Activated CD8-positive, alpha-beta memory T cell treated with anti-CD3 and anti-CD28 coated beads for 4 hours (primary cell): ENCODE measurements around the gene GLI3.

Experiments used
- DNase-seq, 2 donors: peaks; one replicate each; pipeline ENCODE4 v3.0.0-alpha.2; 2020; ENCODE audit warnings: low read depth in 2 of 2

Gene GLI3

GRCh38 chr7:42039921-42040320, 197.1 kb downstream of the GLI3 start:
- DNase-seq, result no peak

DNA sequence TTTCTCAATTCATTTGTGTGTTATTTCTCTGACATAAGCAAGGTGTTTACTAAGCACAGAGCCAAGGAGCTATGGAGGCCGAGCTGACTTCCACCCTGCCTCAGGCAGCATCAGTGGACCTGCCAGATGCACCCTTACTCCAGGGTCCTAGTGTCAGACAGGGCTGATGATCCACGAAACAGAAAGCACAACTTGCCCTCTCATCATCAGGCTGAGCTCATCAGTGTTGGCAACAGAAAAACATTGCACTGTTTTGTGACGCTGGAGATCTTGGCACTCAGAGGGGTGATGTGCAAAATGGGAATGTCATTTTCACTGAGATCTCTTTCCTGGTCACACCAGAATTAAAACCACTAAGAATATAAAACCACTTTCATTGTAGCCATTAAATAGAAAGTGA, 201.8 kb downstream of the GLI3 start:
- no peak for DNase-seq

DNA sequence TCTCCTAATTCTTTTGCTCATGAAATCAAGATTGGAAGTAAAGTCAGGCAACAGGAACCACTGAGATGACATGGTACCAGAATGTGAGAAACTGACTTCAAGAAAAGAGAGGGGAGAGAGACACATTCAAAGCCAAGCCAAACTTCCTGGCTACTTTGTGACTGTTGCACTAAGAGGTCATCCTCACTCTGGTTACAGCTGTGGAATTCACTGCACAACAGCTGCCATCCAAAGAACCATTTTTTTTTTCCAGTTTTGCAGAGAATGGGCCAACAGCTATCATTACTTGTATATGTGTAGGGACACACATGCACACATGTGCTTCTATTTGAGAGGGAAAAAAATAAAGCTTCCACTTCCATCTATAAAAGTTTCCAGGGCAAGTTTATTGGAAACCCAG, 203.5 kb downstream of the GLI3 start:
- no peak for DNase-seq

- DNase-seq, result no peak
These were observed 207.6 kb downstream of the GLI3 start for GRCh38 chr7:42029405-42029804.

DNA sequence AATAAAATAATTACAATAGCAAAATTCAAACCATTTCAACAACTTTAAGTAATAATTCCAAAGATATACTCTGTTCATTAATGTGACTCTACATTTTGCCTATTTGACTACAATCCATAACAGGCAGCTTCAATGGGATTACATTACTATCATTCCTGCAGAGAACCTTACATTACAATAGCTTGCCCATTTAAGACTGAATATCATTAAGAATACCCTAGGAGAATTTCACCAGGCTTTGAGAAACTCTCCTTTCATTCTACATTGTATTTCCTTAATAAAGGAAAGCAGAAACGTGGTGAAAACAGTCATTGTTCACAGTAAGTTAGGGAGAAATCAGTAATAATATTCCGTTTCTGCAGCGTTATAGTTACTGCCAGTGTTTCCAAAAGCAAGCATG, 209.5 kb downstream of the GLI3 start:
- no peak for DNase-seq

DNA sequence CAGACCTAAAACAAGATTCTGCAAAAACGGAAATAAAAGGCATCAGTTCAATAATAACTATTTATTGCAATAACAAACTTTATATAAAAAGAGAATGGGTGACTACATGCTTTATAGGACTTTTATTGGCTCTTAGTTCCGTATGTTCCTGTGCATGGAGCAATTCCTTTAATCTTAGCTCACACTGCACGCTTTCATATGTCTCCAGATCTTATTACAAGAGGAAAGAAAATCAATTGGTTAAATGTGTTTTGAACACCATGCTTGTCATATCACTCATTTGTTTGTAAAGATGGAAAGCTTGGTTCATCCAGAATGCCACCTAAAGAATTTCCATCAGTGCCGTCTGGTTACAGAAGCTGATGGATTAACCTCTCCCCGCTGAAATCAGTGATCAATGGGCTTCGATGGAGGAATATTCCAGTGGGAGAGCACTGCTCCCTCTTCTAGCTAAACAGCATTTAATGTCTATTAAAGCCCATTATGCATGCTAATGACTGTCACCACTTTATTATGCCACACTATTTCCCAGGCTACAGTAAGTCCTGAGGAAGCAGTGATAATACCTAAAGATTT, 210.3 kb downstream of the GLI3 start:
- DNase-seq, result no peak

DNA sequence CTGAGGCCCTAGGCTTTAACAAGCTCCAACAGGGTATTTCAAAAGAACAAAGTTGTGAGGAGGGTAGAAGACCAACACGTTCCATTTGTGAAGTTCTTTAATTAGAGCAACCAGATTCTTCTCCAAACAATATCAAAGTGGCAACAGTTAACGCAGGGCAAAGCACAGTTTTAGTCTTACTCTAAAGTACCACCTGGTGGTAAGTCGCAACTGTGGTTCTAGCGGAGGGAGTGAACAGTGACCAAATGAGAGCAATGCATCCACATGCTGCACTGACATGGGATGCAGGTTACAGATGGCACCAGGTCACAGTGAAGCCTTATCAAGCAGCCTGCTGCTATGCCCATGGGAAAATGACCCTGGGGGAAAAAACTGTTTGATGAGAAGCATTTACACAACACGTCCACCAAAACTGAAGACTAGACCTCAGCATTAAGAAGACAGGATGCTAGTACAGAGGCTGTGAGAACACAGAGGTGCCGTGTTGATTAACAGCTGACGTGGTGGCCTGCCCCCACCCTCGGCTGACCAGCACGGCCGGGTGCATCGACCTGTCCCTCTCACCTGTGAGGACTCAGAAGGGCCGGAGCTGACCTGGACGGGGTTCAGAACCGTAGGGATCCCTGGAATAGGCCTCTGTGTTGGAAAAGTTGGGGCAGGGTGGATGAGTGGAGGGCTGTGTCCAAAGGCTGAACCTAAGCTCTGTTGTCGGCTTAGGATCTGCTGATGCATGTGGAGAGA, 211.2 kb downstream of the GLI3 start:
- no peak for DNase-seq

- no peak for DNase-seq
These were observed 212.5 kb downstream of the GLI3 start for GRCh38 chr7:42024537-42024936.

DNA sequence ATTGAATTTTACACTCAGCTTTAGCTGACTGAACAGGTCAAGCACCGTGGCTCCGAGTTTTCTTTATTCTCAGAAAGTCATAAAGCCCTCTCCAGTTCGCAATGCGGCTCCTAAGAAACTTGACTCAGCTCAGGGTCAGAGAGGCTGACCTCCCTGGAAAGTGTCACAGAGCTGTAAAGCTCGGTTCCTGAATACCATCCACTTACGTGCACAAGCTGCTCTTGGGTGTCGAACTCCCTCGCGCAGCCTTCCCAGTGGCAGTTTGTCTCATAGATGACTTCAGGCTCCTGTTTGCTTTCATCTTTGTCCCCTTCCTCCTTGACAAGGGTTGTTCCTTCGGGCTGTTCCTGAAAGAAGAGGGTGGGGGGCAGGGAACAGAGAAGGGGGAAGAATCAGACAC, 213.7 kb downstream of the GLI3 start:
- no peak for DNase-seq

DNA sequence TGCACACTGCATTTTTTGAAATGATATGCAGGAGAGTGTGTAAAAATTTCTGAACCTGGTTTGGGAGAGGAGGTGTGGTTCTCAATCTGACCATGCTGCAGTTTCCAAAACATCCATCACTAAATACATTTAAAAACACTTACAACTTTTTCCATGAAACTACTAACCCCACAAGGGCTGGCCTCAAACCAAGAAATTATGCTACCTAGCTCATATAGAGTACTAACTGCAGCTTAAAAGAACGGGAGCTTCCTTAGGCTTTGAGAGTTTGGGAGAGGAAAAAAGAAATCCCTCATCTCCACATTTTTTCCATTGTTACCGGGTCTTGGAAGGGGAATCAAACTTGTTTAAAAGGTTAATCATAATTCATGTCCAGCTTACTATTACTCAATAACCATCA, 214.2 kb downstream of the GLI3 start:
- DNase-seq, result no peak

GRCh38 chr7:42022056-42022455, 215.0 kb downstream of the GLI3 start:
- no peak for DNase-seq

DNA sequence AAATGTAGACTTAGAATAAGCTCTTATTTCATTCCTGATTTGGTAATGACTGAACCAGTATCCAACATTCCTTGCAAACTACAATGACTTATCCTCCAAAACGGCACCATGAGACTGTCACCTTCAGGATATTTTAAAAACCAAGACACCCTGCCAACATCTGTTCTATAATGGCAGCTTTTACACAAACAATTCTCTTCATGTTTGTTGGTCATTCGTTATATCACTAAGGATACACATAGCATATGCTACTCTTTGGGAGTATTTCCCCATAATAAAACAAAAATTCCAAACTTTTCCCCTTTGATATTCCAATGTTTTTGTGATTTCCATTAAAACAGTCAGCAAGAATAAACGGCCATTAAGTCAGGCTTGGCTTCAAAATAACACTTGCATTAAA, 215.4 kb downstream of the GLI3 start:
- no peak for DNase-seq

GRCh38 chr7:42020061-42020460, 216.9 kb downstream of the GLI3 start:
- DNase-seq, result no peak

DNA sequence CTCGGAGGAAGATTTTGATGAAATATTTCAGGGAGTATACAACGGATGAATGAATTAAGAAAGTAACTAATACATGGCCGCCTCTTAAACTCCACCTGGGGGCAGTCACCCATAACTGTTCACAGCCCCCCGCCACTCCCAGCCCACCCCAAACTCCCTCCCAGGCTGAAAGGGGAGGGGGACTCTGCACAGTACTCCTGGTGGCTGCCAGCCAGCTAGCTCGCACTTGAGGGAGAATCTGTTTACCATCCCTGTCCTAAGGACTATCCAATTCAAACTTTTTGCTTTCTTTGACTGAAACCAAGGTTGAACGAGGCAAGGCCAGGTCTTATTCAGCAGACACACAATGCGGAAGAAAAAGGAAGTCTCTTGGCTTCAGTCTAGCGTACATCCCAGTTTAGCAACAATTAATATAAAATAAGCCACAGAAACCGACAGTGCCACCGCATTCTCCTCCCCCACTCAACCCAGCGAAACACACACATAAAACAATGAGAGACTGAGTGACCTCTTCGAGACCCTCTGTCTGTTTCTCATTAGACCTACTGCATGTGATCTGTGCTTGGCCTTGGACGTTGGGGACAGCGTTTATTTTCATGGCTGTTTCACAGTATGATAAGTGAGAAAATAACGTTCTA, 219.5 kb downstream of the GLI3 start:
- DNase-seq, result no peak

GRCh38 chr7:42016517-42016916, 220.5 kb downstream of the GLI3 start:
- no peak for DNase-seq

DNA sequence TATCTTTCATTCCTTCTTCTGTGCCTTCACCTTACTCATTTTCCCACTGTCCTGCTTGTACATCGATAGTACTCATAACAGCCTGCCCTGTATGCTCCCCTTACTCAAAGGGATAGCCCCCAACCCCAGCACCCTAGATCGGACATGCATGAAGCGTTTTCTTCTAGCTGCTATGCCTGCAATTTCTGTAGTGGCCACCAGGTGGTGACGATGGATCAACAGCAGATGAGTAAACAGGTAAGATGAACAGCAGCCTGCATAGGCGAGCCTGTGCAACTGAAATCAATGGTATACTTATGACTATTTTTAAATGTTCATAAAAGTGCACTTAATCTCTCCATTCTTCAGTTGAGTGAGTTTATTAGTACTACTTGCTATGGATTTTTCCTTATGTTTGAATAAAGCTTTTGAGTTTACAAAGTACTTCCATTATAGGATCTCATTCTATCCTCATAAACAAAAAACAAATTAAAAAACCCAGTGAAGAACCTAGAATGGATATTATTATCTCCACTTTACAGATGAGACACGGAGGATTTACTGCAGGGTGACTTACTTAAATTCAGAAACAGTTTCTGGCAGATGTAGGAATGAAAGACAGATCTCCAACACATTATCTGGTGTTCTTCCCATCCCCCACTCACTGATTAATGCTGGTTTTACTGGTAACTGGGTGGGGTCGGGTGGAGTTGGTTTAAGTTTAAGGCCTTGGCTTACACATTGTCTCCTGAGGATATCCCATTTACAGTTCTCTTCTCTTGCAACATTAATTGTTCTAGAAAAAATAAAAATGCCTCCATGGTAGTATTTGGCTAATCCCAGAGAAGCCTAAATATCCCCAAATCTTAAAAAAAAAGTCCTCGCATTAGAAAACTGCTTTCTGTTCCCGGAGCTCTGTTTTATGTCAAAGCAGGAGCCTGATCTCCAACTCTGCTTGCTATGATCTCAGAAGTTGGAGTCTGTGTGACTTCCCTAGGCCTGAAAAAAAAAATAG, 222.1 kb downstream of the GLI3 start:
- no peak for DNase-seq

GRCh38 chr7:42012786-42013360, 224.1 kb downstream of the GLI3 start:
- no peak for DNase-seq

- DNase-seq, result no peak
These were observed 224.7 kb downstream of the GLI3 start for GRCh38 chr7:42012313-42012712.

- no peak for DNase-seq
These were observed 225.2 kb downstream of the GLI3 start for GRCh38 chr7:42011846-42012245.

DNA sequence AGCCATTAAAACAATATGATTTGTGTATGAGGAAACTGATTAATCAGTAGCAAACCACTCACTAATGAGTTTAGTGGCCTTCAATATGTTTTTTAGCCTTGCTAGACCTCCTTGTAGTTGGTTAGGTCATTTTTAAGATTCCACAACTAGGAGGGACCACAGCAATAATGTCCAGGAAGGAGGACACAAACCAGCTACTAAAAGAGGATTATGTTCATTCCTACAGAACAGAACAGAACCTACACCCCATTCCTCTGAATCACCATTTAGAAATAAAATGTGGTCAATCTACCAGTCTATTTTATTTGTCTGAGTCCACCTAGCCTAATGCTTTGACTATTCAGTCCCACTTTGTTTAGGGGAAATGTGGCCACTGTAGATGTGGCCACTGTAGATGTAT, 226.3 kb downstream of the GLI3 start:
- DNase-seq, result no peak

- no peak for DNase-seq
These were observed 230.1 kb downstream of the GLI3 start for GRCh38 chr7:42006801-42007513.
